Right atrium auricular region (tissue), 2 donors: ENCODE measurements around the gene DCLRE1C. TPM values are rescaled to one million over a fixed set of nuclear protein-coding genes. Genes with fewer than 3 reads are reported as not detected.
"Not testable (repeated sequence)": the region's sequence is repeated elsewhere in the genome, so short reads cannot be mapped to it uniquely, and the experiment has no call there.

ENCODE experiments used
- DNase-seq: peaks from one replicate; pipeline ENCODE4 v3.0.0-alpha.2; 2019; ENCODE audit warnings: low spot score
- H3K27ac ChIP-seq, 2 donors: fragments of 200-600 bp; sonication (generic); 1 replicate in 1 of 2; 2 replicates in 1 of 2; pipeline ENCODE4 v1.5.1; 2016 to 2019
- H3K27me3 ChIP-seq, 2 donors: fragments of 200-600 bp; sonication (generic); one replicate each; pipeline versions ENCODE4 v1.5.1 to v1.6.0; 2017 to 2019
- H3K36me3 ChIP-seq: fragments of 200-600 bp; sonication (generic); one replicate; pipeline ENCODE4 v1.5.1; 2016
- H3K4me1 ChIP-seq, 2 donors: fragments of 200-600 bp; sonication (generic); one replicate each; pipeline versions ENCODE4 v1.5.1 to v1.6.0; 2017 to 2019
- H3K4me3 ChIP-seq, 2 donors: fragments of 200-600 bp; sonication (generic); 1 replicate in 1 of 2; 2 replicates in 1 of 2; pipeline ENCODE4 v1.5.1; 2017 to 2019; ENCODE audit warnings: mild to moderate bottlenecking in 1 of 2, moderate library complexity in 1 of 2
- H3K9me3 ChIP-seq, 2 donors: fragments of 200-600 bp; sonication (generic); one replicate each; pipeline ENCODE4 v1.5.1; 2019
- CTCF ChIP-seq, 2 donors: fragments of 200-600 bp; sonication (generic); IDR thresholded peaks; one replicate each; pipeline ENCODE4 v1.5.1; 2019; ENCODE audit warnings: antibody characterized with exemption in 2 of 2
- total RNA-seq, 2 donors: library from RNA; depleted of rRNA; stranded (reverse); fragments of >200 nt; gene quantifications; one replicate each; pipeline ENCODE4 v1.1.0, GENCODE V29; 2016

The DCLRE1C gene
- total RNA-seq, 2 donors from 2014 or later = 2.9 to 4.1 TPM

GRCh38 chr10:14911801-14912200 is 42.1 kb downstream of the DCLRE1C start:
- TF ChIP-seq CTCF (IDR thresholded peaks at IDR 0.05) = no peak
- H3K36me3 ChIP-seq = peaks cover 29% of the 10 kb centered on the region
- H3K4me3 ChIP-seq = no peak overlapping the region
- no peak for DNase-seq
- H3K27me3 ChIP-seq = no peaks in the 10 kb centered on the region
- H3K27ac ChIP-seq = no peak overlapping the region
- no peaks in the 10 kb centered on the region for H3K4me1 ChIP-seq
- H3K9me3 ChIP-seq = peaks cover 0 to 13% of the 10 kb centered on the region in 2 donors

GRCh38 chr10:14910953-14911352 is 42.9 kb downstream of the DCLRE1C start:
- no peak for TF ChIP-seq CTCF (IDR thresholded peaks at IDR 0.05)
- Histone ChIP-seq H3K36me3 (peaks cover 31% of the 10 kb centered on the region), H3K4me3 (no peak overlapping the region), H3K27me3 (no peaks in the 10 kb centered on the region), H3K9me3 (peaks cover 0 to 4% of the 10 kb centered on the region in 2 donors), H3K4me1 (no peaks in the 10 kb centered on the region), H3K27ac (no peak overlapping the region)
- no peak for DNase-seq

GRCh38 chr10:14909101-14909500 is 44.8 kb downstream of the DCLRE1C start:
- DNase-seq = no peak
- no peaks in the 10 kb centered on the region for H3K27me3 ChIP-seq
- H3K4me1 ChIP-seq = no peaks in the 10 kb centered on the region
- no peak for TF ChIP-seq CTCF (IDR thresholded peaks at IDR 0.05)
- no peaks in the 10 kb centered on the region for H3K9me3 ChIP-seq
- peaks cover 28% of the 10 kb centered on the region for H3K36me3 ChIP-seq
- no peak overlapping the region for H3K27ac ChIP-seq
- H3K4me3 ChIP-seq = no peak overlapping the region

DNA sequence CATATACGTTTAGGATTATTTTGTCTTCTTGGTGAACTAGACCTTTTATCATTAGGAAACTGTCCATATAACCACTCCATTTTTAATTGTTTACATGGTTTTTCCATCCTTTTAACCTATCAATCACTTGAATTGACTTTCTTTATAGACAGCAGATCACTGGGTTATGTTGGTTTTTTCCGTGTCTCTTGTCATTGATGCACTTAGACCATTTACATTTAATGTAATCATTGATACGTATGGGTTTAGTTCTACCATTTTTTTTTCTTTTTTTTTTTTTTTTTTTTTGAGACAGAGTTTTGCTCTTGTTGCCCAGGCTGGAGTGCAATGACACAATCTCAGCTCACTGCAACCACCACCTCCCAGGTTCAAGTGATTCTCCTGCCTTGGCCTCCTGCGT is 46.3 kb downstream of the DCLRE1C start:
- H3K27me3 ChIP-seq, H3K4me1 ChIP-seq, DNase-seq, H3K4me3 ChIP-seq, H3K27ac ChIP-seq, H3K9me3 ChIP-seq: not testable (repeated sequence)
- H3K36me3 ChIP-seq = peaks cover 28% of the 10 kb centered on the region

DNA sequence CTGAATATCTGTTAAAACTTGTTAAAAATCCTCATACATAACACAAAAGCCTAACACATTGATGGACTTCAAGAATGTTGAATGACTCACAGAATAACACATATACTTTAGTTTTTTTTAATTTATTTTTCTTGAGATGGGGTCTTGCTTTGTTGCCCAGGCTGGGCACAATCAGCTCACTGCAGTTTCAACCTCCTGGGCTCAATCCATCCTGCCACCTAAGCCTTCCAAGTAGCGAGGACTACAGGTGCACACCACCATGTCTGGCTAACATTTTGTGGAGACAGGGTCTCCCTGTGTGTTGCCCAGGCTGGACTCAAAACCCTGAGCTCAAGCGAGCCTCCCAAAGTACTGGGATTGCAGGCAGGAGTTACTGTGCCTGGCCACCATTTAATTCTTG is 47.1 kb downstream of the DCLRE1C start:
- Histone ChIP-seq H3K9me3 (no peaks in the 10 kb centered on the region), H3K36me3 (peaks cover 28% of the 10 kb centered on the region), H3K4me3 (no peak overlapping the region), H3K27me3 (no peaks in the 10 kb centered on the region), H3K4me1 (no peaks in the 10 kb centered on the region), H3K27ac (no peak overlapping the region)
- DNase-seq = no peak
- TF ChIP-seq CTCF (IDR thresholded peaks at IDR 0.05) = no peak

DNA sequence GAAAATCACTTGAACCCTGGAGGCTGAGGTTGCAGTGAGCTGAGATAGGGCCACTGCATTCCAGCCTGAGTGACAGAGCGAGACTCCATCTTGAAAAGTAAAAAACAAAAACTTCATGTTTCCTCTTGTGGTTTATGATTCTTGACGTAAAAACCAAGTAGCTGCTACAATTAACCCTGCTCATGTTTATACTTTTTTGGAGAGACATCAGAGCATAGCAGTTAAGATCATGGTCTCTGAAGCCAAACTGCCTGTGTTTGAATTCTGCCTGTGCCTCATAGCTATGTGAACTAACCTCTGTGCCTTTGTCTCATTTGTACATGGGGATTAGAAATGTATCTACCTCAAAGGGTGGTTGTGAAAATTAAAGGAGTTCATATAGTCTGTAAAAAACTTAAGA is 48.0 kb downstream of the DCLRE1C start:
- no peak overlapping the region for H3K4me3 ChIP-seq
- H3K27ac ChIP-seq = no peak overlapping the region
- H3K27me3 ChIP-seq = no peaks in the 10 kb centered on the region
- no peaks in the 10 kb centered on the region for H3K4me1 ChIP-seq
- TF ChIP-seq CTCF (IDR thresholded peaks at IDR 0.05) = no peak
- DNase-seq = no peak
- H3K36me3 ChIP-seq = peaks cover 25% of the 10 kb centered on the region
- no peaks in the 10 kb centered on the region for H3K9me3 ChIP-seq
